Gastrocnemius medialis (tissue), 4 donors: ENCODE data around the gene CRK.

ENCODE experiments used
- POLR2A ChIP-seq, 2 donors: fragments of 450-650 bp; IDR thresholded peaks; one replicate each; pipeline ENCODE4 v1.6.1; 2017; ENCODE audit warnings: antibody characterized with exemption in 2 of 2, mild to moderate bottlenecking in 2 of 2, moderate library complexity in 2 of 2
- TF ChIP-seq, protein P1 (sequence below), 5 experiments: fragments of 450-650 bp in 3 of 5; fragments of 200-600 bp in 2 of 5; sonication (generic) in 2 of 5; IDR thresholded peaks in 4 of 5; conservative IDR thresholded peaks in 1 of 5; 1 replicate in 4 of 5; 2 replicates in 1 of 5; pipeline ENCODE4 v1.5.1; 2016 to 2019; ENCODE audit warnings: antibody characterized with exemption in 5 of 5, mild to moderate bottlenecking in 3 of 5, moderate library complexity in 3 of 5

DNA sequence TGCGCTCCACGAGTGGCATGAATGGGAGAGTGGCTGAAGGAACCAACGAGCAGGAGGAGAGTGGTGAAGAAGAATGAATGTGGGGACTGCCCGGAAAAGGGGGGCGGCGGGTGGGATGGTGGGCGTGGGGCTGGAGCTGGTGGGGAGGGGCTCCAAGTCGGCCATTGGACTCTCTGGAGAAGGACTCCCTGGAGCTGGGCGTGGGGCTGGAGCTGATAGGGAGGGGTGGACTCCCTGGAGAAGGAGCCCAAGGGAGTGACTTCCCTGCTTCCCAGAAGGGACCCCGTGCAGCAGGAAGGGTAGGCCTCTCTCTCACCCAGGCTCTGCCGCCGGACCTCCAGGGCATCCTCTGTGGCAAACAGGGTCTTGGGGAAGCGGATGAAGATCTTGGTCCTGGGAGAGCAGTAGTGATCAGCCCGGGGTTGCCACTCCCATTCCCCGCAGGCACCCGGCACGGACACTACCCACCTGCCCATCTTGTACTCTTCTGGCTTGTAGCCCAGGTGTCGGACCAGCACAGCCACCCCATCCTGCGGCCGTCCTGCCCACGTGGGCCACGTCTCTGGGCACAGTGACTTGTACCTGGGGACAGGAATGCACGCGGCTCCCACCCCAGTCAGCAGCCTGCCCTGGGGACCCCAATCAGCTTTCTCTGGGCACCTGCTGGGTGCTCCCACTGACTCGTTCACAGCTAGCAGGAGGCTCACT is 14.9 kb upstream of the CRK start:
- TF ChIP-seq, protein P1, sequence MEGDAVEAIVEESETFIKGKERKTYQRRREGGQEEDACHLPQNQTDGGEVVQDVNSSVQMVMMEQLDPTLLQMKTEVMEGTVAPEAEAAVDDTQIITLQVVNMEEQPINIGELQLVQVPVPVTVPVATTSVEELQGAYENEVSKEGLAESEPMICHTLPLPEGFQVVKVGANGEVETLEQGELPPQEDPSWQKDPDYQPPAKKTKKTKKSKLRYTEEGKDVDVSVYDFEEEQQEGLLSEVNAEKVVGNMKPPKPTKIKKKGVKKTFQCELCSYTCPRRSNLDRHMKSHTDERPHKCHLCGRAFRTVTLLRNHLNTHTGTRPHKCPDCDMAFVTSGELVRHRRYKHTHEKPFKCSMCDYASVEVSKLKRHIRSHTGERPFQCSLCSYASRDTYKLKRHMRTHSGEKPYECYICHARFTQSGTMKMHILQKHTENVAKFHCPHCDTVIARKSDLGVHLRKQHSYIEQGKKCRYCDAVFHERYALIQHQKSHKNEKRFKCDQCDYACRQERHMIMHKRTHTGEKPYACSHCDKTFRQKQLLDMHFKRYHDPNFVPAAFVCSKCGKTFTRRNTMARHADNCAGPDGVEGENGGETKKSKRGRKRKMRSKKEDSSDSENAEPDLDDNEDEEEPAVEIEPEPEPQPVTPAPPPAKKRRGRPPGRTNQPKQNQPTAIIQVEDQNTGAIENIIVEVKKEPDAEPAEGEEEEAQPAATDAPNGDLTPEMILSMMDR (IDR thresholded peaks at IDR 0.05 in 4 of 5, conservative IDR thresholded peaks at IDR 0.05 in 1 of 5) = no peak
- no peak for TF ChIP-seq POLR2A (IDR thresholded peaks at IDR 0.05)
